Breast epithelium (tissue), 4 donors: ENCODE data around the gene ADAM33. TPM values are rescaled to one million over a fixed set of nuclear protein-coding genes. Genes with fewer than 3 reads are reported as not detected.

Experiments
- DNase-seq, 2 donors: peaks; one replicate each; pipeline ENCODE4 v3.0.0-alpha.2; 2019; ENCODE audit warnings: low spot score in 2 of 2
- H3K27ac ChIP-seq, 2 donors: fragments of 200-600 bp; sonication (generic) in 1 of 2; one replicate each; pipeline ENCODE4 v1.5.1; 2016 to 2019; ENCODE audit warnings: mild to moderate bottlenecking in 1 of 2
- H3K27me3 ChIP-seq, 2 donors: fragments of 200-600 bp; sonication (generic) in 1 of 2; one replicate each; pipeline versions ENCODE4 v1.5.1 to v1.6.0; 2017 to 2019; ENCODE audit warnings: control low read depth in 1 of 2, mild to moderate bottlenecking in 1 of 2
- H3K36me3 ChIP-seq: fragments of 200-600 bp; one replicate; pipeline ENCODE4 v1.5.1; 2019
- H3K4me1 ChIP-seq, 2 donors: fragments of 200-600 bp; sonication (generic); one replicate each; pipeline ENCODE4 v1.5.1; 2016 to 2019; ENCODE audit warnings: control low read depth in 1 of 2
- H3K4me3 ChIP-seq, 3 donors: fragments of 200-600 bp; sonication (generic); 1 replicate in 2 of 3; 2 replicates in 1 of 3; pipeline ENCODE4 v1.5.1; 2016 to 2019; ENCODE audit warnings: mild to moderate bottlenecking in 3 of 3, moderate library complexity in 2 of 3
- H3K9me3 ChIP-seq, 2 donors: fragments of 200-600 bp; sonication (generic) in 1 of 2; one replicate each; pipeline ENCODE4 v1.5.1; 2016 to 2019; ENCODE audit warnings: control low read depth in 1 of 2
- POLR2A ChIP-seq: fragments of 450-650 bp; IDR thresholded peaks from one replicate; pipeline ENCODE4 v1.6.1; 2016; ENCODE audit warnings: antibody characterized with exemption, mild to moderate bottlenecking, moderate library complexity
- POLR2AphosphoS5 ChIP-seq, 3 donors: sonication (generic); formaldehyde crosslinking; IDR thresholded peaks; one replicate each; pipeline ENCODE4 v1.6.1; 2017; ENCODE audit warnings: antibody characterized with exemption in 3 of 3
- intact Hi-C: fragments of 100-400 bp; cut with DNase I; formaldehyde crosslinking; loops from one replicate; pipeline ENCODE4 v1.15.1; 2023; ENCODE audit warnings: low total_unique reads
- total RNA-seq, 3 donors: library from RNA; depleted of rRNA; stranded (reverse); fragments of >200 nt; gene quantifications; one replicate each; pipeline ENCODE4 v1.1.0, GENCODE V29; 2016
- TF ChIP-seq, protein P1 (sequence below), 3 donors: fragments of 450-650 bp; IDR thresholded peaks; one replicate each; pipeline ENCODE4 v1.5.1; 2016 to 2017; ENCODE audit warnings: antibody characterized with exemption in 3 of 3, mild to moderate bottlenecking in 3 of 3, moderate library complexity in 3 of 3

Gene ADAM33
- total RNA-seq, 3 donors from 2014 or later: 29.4 to 39.5 (median 37.4) TPM

DNA sequence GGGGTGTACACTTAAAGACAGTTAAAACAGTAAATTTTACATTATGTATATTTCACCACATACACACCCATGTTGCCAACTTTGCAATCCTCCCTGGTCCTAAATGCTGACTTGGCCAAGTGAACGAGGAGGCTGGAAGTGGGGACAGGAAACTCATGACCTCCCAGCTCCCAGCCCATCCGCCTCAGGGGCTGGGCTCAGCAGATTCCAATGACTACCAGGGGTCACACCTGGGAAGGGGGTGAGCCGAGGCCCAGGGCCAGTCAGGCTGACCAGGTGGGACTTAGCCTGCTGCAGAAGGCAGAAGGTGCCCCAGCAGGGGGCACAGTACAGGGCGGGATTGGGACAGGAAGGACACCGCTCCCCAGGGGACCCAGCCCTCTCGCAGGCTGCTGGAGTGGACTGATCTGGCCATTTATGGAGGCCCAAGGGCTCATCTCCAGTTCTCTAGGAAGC, 28.2 kb upstream of the ADAM33 start:
- peaks cover 0 to 3% of the 10 kb centered on the region in 2 donors for H3K4me1 ChIP-seq
- no peaks in the 10 kb centered on the region for H3K27me3 ChIP-seq
- H3K4me3 ChIP-seq: peak overlapping the region in 1 of 3 donors; percentile 23
- DNase-seq: no peak
- no peaks in the 10 kb centered on the region for H3K9me3 ChIP-seq
- H3K36me3 ChIP-seq: no peaks in the 10 kb centered on the region
- TF ChIP-seq POLR2A (no peak), POLR2AphosphoS5 (IDR thresholded peaks at IDR 0.05) (no peak)
- TF ChIP-seq, protein P1, sequence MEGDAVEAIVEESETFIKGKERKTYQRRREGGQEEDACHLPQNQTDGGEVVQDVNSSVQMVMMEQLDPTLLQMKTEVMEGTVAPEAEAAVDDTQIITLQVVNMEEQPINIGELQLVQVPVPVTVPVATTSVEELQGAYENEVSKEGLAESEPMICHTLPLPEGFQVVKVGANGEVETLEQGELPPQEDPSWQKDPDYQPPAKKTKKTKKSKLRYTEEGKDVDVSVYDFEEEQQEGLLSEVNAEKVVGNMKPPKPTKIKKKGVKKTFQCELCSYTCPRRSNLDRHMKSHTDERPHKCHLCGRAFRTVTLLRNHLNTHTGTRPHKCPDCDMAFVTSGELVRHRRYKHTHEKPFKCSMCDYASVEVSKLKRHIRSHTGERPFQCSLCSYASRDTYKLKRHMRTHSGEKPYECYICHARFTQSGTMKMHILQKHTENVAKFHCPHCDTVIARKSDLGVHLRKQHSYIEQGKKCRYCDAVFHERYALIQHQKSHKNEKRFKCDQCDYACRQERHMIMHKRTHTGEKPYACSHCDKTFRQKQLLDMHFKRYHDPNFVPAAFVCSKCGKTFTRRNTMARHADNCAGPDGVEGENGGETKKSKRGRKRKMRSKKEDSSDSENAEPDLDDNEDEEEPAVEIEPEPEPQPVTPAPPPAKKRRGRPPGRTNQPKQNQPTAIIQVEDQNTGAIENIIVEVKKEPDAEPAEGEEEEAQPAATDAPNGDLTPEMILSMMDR (IDR thresholded peaks at IDR 0.05): no peak
- intact Hi-C loops: loop anchor here (5.0 kb wide), 1 partner anchor 1123 kb away; no protein-coding TSS in a partner anchor
- peak overlapping the region in 1 of 2 donors; percentile 55 for H3K27ac ChIP-seq

DNA sequence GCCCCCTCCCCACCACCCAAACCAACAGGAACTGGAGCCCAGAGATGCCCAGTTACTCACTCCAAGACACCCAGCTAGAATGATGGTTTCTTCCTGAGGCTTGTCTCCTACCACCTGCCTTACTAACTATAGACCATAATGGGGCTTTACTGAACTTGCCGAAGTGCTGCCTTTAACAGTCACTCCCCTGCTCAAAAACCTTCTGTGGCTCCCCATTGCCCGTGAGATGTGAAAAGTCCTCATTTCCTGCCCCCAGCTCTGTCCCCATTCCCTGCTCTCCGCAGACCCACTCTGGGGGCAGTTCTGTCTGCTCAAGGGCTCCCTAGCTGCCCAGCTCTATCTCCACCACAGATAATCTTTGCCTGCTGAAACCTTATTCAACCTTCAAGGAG, 25.7 kb upstream of the ADAM33 start:
- Histone ChIP-seq H3K4me3 (no peak overlapping the region), H3K9me3 (no peaks in the 10 kb centered on the region), H3K27ac (no peak overlapping the region), H3K4me1 (peaks cover 0 to 3% of the 10 kb centered on the region in 2 donors), H3K36me3 (no peaks in the 10 kb centered on the region), H3K27me3 (no peaks in the 10 kb centered on the region)
- DNase-seq: no peak
- TF ChIP-seq POLR2A (no peak), POLR2AphosphoS5 (IDR thresholded peaks at IDR 0.05) (no peak)
- TF ChIP-seq, protein P1 (IDR thresholded peaks at IDR 0.05): no peak
- intact Hi-C loops: no loop called here

DNA sequence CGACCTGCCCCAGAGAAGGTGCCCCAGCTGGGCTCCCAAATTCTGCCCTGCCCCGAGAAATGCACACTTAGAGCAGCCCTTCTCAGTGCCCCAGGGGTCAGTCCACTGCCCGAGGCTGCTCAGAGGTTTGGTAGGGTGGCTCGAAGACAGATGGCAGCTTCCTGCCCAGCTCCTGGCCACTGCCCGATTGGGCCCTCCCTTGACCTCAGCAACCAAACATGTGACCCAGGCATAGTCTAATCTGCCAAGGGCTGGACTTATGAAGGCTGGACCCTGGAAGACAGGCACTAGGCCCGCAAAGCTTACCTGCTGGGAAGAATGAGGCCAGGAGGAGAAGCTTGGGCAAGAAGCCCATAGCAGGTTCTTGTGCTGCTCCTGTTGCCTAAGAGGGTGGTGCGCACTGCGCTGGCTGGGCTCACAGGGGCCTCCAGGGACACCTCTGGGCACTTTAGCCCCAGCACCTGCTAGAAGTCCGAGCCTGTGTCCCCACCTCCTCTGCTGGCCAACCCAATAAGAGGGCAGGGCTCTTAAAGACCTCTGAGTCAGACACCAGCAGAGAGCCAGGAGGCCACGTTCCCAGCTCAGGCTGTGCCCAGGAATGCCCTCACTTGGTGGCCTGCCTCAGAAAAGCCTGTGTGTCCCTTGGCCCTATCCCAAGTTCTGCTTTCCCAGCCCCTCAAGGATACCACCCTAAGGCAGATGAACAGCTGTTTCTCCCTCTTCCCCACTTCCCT, 25.1 kb upstream of the ADAM33 start:
- Histone ChIP-seq H3K4me3 (no peak overlapping the region), H3K4me1 (peaks cover 0 to 3% of the 10 kb centered on the region in 2 donors), H3K36me3 (no peaks in the 10 kb centered on the region), H3K27me3 (no peaks in the 10 kb centered on the region), H3K9me3 (no peaks in the 10 kb centered on the region), H3K27ac (no peak overlapping the region)
- intact Hi-C loops: no loop called here
- TF ChIP-seq POLR2AphosphoS5 (IDR thresholded peaks at IDR 0.05) (no peak), POLR2A (no peak)
- TF ChIP-seq, protein P1 (IDR thresholded peaks at IDR 0.05): no peak
- no peak for DNase-seq

DNA sequence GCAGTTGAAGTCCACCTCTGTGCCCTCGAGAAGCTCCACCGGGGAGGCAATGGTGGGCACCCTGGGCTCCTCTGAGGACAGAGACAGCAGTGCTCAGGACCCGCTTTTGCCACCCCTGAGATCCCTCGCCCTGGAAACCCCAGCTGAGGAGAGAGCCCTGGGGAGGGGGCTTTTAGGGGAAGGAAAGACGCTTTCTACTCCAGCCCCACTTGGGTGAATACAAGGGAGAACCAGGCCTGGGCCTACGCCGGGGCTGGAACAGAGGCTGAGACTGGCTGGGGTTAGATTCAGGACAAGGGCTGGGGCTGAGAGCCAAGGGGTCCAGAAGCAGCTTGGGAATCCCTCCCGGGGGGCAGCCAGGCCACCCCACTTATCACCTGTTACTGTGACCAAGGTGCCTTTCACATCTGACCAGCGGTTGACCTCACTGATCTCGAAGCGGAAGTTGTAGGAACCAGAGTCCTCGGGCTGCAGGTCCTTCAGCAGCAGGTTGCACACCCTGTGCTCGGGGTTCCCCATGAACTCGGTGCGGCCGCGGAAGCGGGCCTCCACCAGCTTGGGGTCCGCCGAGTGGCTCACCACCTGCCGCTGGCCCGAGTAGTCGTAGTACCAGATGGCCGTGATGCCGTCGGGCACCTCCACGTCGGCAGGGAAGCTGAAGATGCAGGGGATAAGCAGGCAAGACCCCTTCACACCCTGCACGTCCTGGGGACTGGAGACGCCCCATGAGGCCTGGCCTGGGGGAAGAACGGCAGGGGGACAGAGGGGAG, 24.3 kb upstream of the ADAM33 start:
- TF ChIP-seq POLR2A: no peak
- TF ChIP-seq, protein P1 (IDR thresholded peaks at IDR 0.05): no peak
- TF ChIP-seq POLR2AphosphoS5 (IDR thresholded peaks at IDR 0.05): no peak
- intact Hi-C loops: no loop called here
- H3K4me1 ChIP-seq: peaks cover 0 to 3% of the 10 kb centered on the region in 2 donors
- no peaks in the 10 kb centered on the region for H3K36me3 ChIP-seq
- no peak for DNase-seq
- H3K27ac ChIP-seq: no peak overlapping the region
- H3K4me3 ChIP-seq: no peak overlapping the region
- no peaks in the 10 kb centered on the region for H3K27me3 ChIP-seq
- H3K9me3 ChIP-seq: no peaks in the 10 kb centered on the region

DNA sequence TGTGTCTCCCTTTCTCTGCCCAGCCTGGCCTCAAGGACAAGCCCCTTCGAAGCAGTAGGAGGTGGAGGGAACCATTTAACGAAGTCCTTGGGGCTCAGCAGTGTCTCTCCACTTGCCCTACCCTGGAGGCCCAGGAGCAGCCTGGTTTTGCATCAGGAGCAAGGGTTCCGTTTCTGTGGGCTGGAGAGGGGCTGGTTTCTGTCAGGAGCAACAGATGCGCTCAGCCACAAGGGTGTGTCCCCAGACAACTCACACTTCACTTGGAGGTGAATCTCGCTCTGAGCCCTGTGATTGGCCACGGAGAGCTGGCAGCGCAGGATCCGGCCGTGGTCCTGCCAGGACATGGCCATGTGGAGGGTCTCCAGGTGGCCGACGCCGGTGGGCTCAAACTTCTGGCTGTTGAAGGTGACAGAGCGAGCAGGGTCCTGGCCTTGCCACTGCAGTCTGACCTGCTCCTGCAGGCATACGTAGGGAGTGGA, 23.7 kb upstream of the ADAM33 start:
- no peak for TF ChIP-seq POLR2A
- TF ChIP-seq, protein P1 (IDR thresholded peaks at IDR 0.05): no peak
- intact Hi-C loops: no loop called here
- no peak overlapping the region for H3K4me3 ChIP-seq
- peaks cover 0 to under 1% of the 10 kb centered on the region in 2 donors for H3K4me1 ChIP-seq
- no peaks in the 10 kb centered on the region for H3K27me3 ChIP-seq
- H3K9me3 ChIP-seq: no peaks in the 10 kb centered on the region
- no peaks in the 10 kb centered on the region for H3K36me3 ChIP-seq
- H3K27ac ChIP-seq: no peak overlapping the region
- no peak for DNase-seq
